ENCODE results near the gene RLBP1. TPM values are rescaled to one million over a fixed set of nuclear protein-coding genes. Genes with fewer than 3 reads are reported as not detected.

The RLBP1 gene
- total and polyA plus RNA-seq, 9 of the 15 experiments (the other 6 are each of a cell fraction or from before 2014, with no cell fraction given): 0.05 TPM; not detected in 8

GRCh38 chr15:89171136-89172072 lies 50.0 kb downstream of the RLBP1 start (continued):
- 0 out of 2 replicates have a peak, but pooled peaks have one; percentile 5 for TF ChIP-seq JUND (IDR thresholded peaks at IDR 0.05; ENCODE audit: borderline replicate concordance, low read depth, low read length)
- TF ChIP-seq JUND (tag; IDR thresholded peaks at IDR 0.05; ENCODE audit: borderline replicate concordance, low read depth, low read length): no peak
- TF ChIP-seq BDP1 (IDR thresholded peaks at IDR 0.05; ENCODE audit: insufficient read depth, insufficient read length): no peak

DNA sequence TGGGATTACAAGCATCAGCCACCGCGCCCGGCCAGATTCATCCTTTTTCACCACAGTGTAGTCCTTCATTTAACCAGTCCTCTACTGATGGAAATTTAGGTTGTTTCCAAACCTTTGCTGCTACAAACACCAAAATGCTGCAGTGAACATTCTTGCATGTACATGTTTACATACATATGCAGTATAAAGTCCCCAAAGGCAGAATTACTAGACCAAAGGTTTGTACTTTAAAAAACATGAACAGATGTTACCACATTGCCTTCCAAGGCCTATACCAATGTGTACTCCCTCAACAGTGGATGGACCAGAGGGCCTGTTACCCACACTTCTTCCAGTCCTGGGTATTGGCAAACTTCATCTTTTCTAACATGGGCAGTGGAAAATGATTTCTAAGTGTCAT lies 51.0 kb downstream of the RLBP1 start:
- CTCF ChIA-PET (ENCODE audit: low intra/inter-chr PET ratio): no interaction called here
- no peak overlapping the region for H3K27ac ChIP-seq (ENCODE audit: extremely low read depth, low read depth, low read length)
- TF ChIP-seq, protein P1, sequence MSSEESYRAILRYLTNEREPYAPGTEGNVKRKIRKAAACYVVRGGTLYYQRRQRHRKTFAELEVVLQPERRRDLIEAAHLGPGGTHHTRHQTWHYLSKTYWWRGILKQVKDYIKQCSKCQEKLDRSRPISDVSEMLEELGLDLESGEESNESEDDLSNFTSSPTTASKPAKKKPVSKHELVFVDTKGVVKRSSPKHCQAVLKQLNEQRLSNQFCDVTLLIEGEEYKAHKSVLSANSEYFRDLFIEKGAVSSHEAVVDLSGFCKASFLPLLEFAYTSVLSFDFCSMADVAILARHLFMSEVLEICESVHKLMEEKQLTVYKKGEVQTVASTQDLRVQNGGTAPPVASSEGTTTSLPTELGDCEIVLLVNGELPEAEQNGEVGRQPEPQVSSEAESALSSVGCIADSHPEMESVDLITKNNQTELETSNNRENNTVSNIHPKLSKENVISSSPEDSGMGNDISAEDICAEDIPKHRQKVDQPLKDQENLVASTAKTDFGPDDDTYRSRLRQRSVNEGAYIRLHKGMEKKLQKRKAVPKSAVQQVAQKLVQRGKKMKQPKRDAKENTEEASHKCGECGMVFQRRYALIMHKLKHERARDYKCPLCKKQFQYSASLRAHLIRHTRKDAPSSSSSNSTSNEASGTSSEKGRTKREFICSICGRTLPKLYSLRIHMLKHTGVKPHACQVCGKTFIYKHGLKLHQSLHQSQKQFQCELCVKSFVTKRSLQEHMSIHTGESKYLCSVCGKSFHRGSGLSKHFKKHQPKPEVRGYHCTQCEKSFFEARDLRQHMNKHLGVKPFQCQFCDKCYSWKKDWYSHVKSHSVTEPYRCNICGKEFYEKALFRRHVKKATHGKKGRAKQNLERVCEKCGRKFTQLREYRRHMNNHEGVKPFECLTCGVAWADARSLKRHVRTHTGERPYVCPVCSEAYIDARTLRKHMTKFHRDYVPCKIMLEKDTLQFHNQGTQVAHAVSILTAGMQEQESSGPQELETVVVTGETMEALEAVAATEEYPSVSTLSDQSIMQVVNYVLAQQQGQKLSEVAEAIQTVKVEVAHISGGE (CRISPR knock-in tag; IDR thresholded peaks at IDR 0.05): no peak
- TF ChIP-seq NCOA1 (IDR thresholded peaks at IDR 0.05; ENCODE audit: low read depth): no peak
- no peak for TF ChIP-seq ZNF124 (CRISPR knock-in tag; IDR thresholded peaks at IDR 0.05)
- no peak for TF ChIP-seq ZC3H11A (IDR thresholded peaks at IDR 0.05; ENCODE audit: low read depth, low read length)
- TF ChIP-seq, protein P2, sequence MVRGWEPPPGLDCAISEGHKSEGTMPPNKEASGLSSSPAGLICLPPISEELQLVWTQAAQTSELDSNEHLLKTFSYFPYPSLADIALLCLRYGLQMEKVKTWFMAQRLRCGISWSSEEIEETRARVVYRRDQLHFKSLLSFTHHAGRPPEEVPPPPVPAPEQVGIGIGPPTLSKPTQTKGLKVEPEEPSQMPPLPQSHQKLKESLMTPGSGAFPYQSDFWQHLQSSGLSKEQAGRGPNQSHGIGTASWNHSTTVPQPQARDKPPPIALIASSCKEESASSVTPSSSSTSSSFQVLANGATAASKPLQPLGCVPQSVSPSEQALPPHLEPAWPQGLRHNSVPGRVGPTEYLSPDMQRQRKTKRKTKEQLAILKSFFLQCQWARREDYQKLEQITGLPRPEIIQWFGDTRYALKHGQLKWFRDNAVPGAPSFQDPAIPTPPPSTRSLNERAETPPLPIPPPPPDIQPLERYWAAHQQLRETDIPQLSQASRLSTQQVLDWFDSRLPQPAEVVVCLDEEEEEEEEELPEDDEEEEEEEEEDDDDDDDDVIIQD (CRISPR knock-in tag; IDR thresholded peaks at IDR 0.05): no peak
- no peak for TF ChIP-seq CCAR2 (IDR thresholded peaks at IDR 0.05; ENCODE audit: low read depth, low read length)
- no peak for TF ChIP-seq GABPB2 (CRISPR knock-in tag; conservative IDR thresholded peaks at IDR 0.05)
- no peak for TF ChIP-seq BDP1 (IDR thresholded peaks at IDR 0.05; ENCODE audit: insufficient read depth, insufficient read length)
- no peak for TF ChIP-seq RFX7 (CRISPR knock-in tag; IDR thresholded peaks at IDR 0.05)
- TF ChIP-seq POLR2B (IDR thresholded peaks at IDR 0.05; ENCODE audit: low read depth, partially characterized antibody): no peak
- no peak for TF ChIP-seq HSF4 (CRISPR knock-in tag; IDR thresholded peaks at IDR 0.05; ENCODE audit: borderline replicate concordance)
- TF ChIP-seq, protein P3, sequence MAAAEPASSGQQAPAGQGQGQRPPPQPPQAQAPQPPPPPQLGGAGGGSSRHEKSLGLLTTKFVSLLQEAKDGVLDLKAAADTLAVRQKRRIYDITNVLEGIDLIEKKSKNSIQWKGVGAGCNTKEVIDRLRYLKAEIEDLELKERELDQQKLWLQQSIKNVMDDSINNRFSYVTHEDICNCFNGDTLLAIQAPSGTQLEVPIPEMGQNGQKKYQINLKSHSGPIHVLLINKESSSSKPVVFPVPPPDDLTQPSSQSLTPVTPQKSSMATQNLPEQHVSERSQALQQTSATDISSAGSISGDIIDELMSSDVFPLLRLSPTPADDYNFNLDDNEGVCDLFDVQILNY (CRISPR knock-in tag; IDR thresholded peaks at IDR 0.05): no peak

More for the DNA sequence above, 51.0 kb downstream of the RLBP1 start:
- no peak for DNase-seq (ENCODE audit: extremely low read depth in 1 of 4, low spot score in 3 of 4)
- Histone ChIP-seq H4K20me1 (replicated peaks; ENCODE audit: control insufficient read depth, insufficient read depth, low read length) (no peaks in the 10 kb centered on the region), H3K9ac (ENCODE audit: insufficient read depth in 1 of 2, low read depth in 2 of 2, low read length in 2 of 2) (no peak overlapping the region), H3K27me3 (ENCODE audit: control insufficient read depth in 2 of 2, insufficient read depth in 2 of 2, low read length in 2 of 2) (no peaks in the 10 kb centered on the region), H2AFZ (ENCODE audit: low read depth, low read length) (no peak overlapping the region), H3K79me2 (ENCODE audit: control insufficient read depth, insufficient read depth, low read length) (peaks cover 2% of the 10 kb centered on the region; the same call in 1 of the 3 replicates), H3K9me3 (replicated peaks; ENCODE audit: control insufficient read depth, insufficient read depth, low read depth, low read length) (no peaks in the 10 kb centered on the region), H3K9me1 (ENCODE audit: control insufficient read depth, insufficient read depth, low read length) (no peaks in the 10 kb centered on the region), H3K4me2 (ENCODE audit: insufficient read depth, low read length) (no peak overlapping the region), H3K4me1 (replicated peaks in 1 of 2; ENCODE audit: control insufficient read depth in 2 of 2, insufficient read depth in 2 of 2, low read length in 2 of 2) (peaks cover 0 to 14% of the 10 kb centered on the region in 2 experiments; a peak in 2 of 5 replicates), H3K36me3 (ENCODE audit: control insufficient read depth, insufficient read depth, low read length) (peaks cover 53% of the 10 kb centered on the region), H3K4me3 (no peak overlapping the region)
- no TSS peak for BruUV-seq (replicated peaks)
- intact Hi-C loops (cut with micrococcal nuclease): no loop called here
- no peak for ATAC-seq
- 94% methylated on average over 3 of the region's 3 CpGs for WGBS (ENCODE audit: insufficient coverage, low coverage, missing lambda C conversion rate)
- POLR2A ChIA-PET: interaction anchor here (1.0 kb wide), 1 partner anchor 290 kb away, joined by 3 read pairs; no protein-coding TSS in a partner anchor
- in situ Hi-C loops (cut with MboI): loop anchor here (10.0 kb wide), 1 partner anchor 286 kb away; no protein-coding TSS in a partner anchor
- no peak for FAIRE-seq

Data from K562 (cell line).